Body of pancreas (tissue), 4 donors: Measurements from ENCODE around the gene PHRF1.

Experiments
- CTCF ChIP-seq, 7 experiments: fragments of 450-650 bp in 4 of 7; fragments of 200-600 bp in 3 of 7; sonication (generic) in 3 of 7; IDR thresholded peaks; one replicate each; pipeline ENCODE4 v1.5.1; 2016 to 2019; ENCODE audit warnings: antibody characterized with exemption in 7 of 7
- POLR2A ChIP-seq, 3 donors: fragments of 450-650 bp; IDR thresholded peaks; one replicate each; pipeline ENCODE4 v1.6.1; 2016; ENCODE audit warnings: antibody characterized with exemption in 3 of 3, mild to moderate bottlenecking in 2 of 3

- no peak for TF ChIP-seq CTCF (IDR thresholded peaks at IDR 0.05)
- no peak for TF ChIP-seq POLR2A (IDR thresholded peaks at IDR 0.05)
Observed at GRCh38 chr11:629237-629583, 52.9 kb downstream of the PHRF1 start.
